Measurements from ENCODE around the gene AP3B1. TPM values are rescaled to one million over a fixed set of nuclear protein-coding genes. Genes with fewer than 3 reads are reported as not detected.

Gene AP3B1
- total RNA-seq, 1 donor from 2014 or later, result 40.9 TPM

GRCh38 chr5:78320401-78320800, 25.9 kb upstream of the AP3B1 start:
- H3K36me3 Mint-ChIP-seq (ENCODE audit: low read depth), result no peaks in the 10 kb centered on the region
- no peaks in the 10 kb centered on the region for H3K4me1 Mint-ChIP-seq (ENCODE audit: low read depth)
- H3K9me3 Mint-ChIP-seq, result no peaks in the 10 kb centered on the region
- no peak overlapping the region for H3K4me3 Mint-ChIP-seq
- H3K27ac Mint-ChIP-seq, result no peak overlapping the region
- H3K27me3 Mint-ChIP-seq (ENCODE audit: insufficient read depth), result peaks cover 10% of the 10 kb centered on the region
- no peak for DNase-seq (ENCODE audit: low spot score)
- intact Hi-C loops (cut with micrococcal nuclease), result no loop called here

GRCh38 chr5:78318337-78318736, 23.8 kb upstream of the AP3B1 start:
- H3K4me3 Mint-ChIP-seq, result no peak overlapping the region

GRCh38 chr5:78317515-78317914, 23.0 kb upstream of the AP3B1 start:
- DNase-seq (ENCODE audit: low spot score), result no peak
- intact Hi-C loops (cut with micrococcal nuclease), result no loop called here
- Mint-ChIP-seq H3K27me3 (ENCODE audit: insufficient read depth) (peaks cover 13% of the 10 kb centered on the region), H3K4me1 (ENCODE audit: low read depth) (no peaks in the 10 kb centered on the region), H3K27ac (no peak overlapping the region), H3K36me3 (ENCODE audit: low read depth) (no peaks in the 10 kb centered on the region), H3K4me3 (no peak overlapping the region), H3K9me3 (no peaks in the 10 kb centered on the region)

More at GRCh38 chr5:78318337-78318736, 23.8 kb upstream of the AP3B1 start:
- H3K36me3 Mint-ChIP-seq (ENCODE audit: low read depth), result no peaks in the 10 kb centered on the region
- intact Hi-C loops (cut with micrococcal nuclease), result no loop called here
- no peak for DNase-seq (ENCODE audit: low spot score)
- peaks cover 13% of the 10 kb centered on the region for H3K27me3 Mint-ChIP-seq (ENCODE audit: insufficient read depth)
- no peak overlapping the region for H3K27ac Mint-ChIP-seq
- no peaks in the 10 kb centered on the region for H3K9me3 Mint-ChIP-seq
- H3K4me1 Mint-ChIP-seq (ENCODE audit: low read depth), result no peaks in the 10 kb centered on the region

GRCh38 chr5:78308703-78309102, 14.2 kb upstream of the AP3B1 start:
- Mint-ChIP-seq H3K4me3 (no peak overlapping the region), H3K27me3 (ENCODE audit: insufficient read depth) (peaks cover 18% of the 10 kb centered on the region), H3K36me3 (ENCODE audit: low read depth) (no peaks in the 10 kb centered on the region), H3K9me3 (no peaks in the 10 kb centered on the region), H3K27ac (no peak overlapping the region), H3K4me1 (ENCODE audit: low read depth) (no peaks in the 10 kb centered on the region)
- intact Hi-C loops (cut with micrococcal nuclease), result no loop called here
- DNase-seq (ENCODE audit: low spot score), result no peak

- Mint-ChIP-seq H3K4me3 (no peak overlapping the region), H3K4me1 (ENCODE audit: low read depth) (peaks cover 10% of the 10 kb centered on the region), H3K9me3 (no peaks in the 10 kb centered on the region), H3K36me3 (ENCODE audit: low read depth) (no peaks in the 10 kb centered on the region), H3K27ac (no peak overlapping the region), H3K27me3 (ENCODE audit: insufficient read depth) (peaks cover 28% of the 10 kb centered on the region)
- intact Hi-C loops (cut with micrococcal nuclease), result loop anchor here (5.0 kb wide), 1 partner anchor 783 kb away; no protein-coding TSS in a partner anchor
- no peak for DNase-seq (ENCODE audit: low spot score)
These were observed 6.1 kb upstream of the AP3B1 start for GRCh38 chr5:78300464-78301045.

- DNase-seq (ENCODE audit: low spot score), result peak; percentile 16
- H3K36me3 Mint-ChIP-seq (ENCODE audit: low read depth), result peaks cover 13% of the 10 kb centered on the region
- H3K9me3 Mint-ChIP-seq, result no peaks in the 10 kb centered on the region
- intact Hi-C loops (cut with micrococcal nuclease), result loop anchor here (2.0 to 10.0 kb wide), 5 partner anchors 26 to 1430 kb away; partner anchors contain the start of genes AGGF1 and ARSB
- H3K4me3 Mint-ChIP-seq, result peak overlapping the region; percentile 90
- H3K27ac Mint-ChIP-seq, result peak overlapping the region; percentile 96
- peaks cover 21% of the 10 kb centered on the region for H3K27me3 Mint-ChIP-seq (ENCODE audit: insufficient read depth)
- peaks cover 44% of the 10 kb centered on the region for H3K4me1 Mint-ChIP-seq (ENCODE audit: low read depth)
These were observed 800 bp upstream of the AP3B1 start for GRCh38 chr5:78295035-78295961.

- peaks cover 55% of the 10 kb centered on the region for H3K4me1 Mint-ChIP-seq (ENCODE audit: low read depth)
- peaks cover 13% of the 10 kb centered on the region for H3K36me3 Mint-ChIP-seq (ENCODE audit: low read depth)
- intact Hi-C loops (cut with micrococcal nuclease), result loop anchor here (1.0 to 10.0 kb wide), 9 partner anchors 25 to 1429 kb away; partner anchors contain the start of genes AGGF1, ARSB, JMY and SCAMP1
- peaks cover 18% of the 10 kb centered on the region for H3K27me3 Mint-ChIP-seq (ENCODE audit: insufficient read depth)
- peak overlapping the region; percentile 90 for H3K4me3 Mint-ChIP-seq
- no peaks in the 10 kb centered on the region for H3K9me3 Mint-ChIP-seq
- peak overlapping the region; percentile 96 for H3K27ac Mint-ChIP-seq
- no peak for DNase-seq (ENCODE audit: low spot score)
These were observed 649 bp downstream of the AP3B1 start for GRCh38 chr5:78293851-78294247.

GRCh38 chr5:78291687-78292086, 2.8 kb downstream of the AP3B1 start:
- intact Hi-C loops (cut with micrococcal nuclease), result loop anchor here (5.0 to 10.0 kb wide), 4 partner anchors 693 to 1427 kb away; partner anchors contain the start of genes ARSB, JMY and WDR41
- Mint-ChIP-seq H3K36me3 (ENCODE audit: low read depth) (peaks cover 13% of the 10 kb centered on the region), H3K4me3 (peak overlapping the region; percentile 20), H3K4me1 (ENCODE audit: low read depth) (peaks cover 59% of the 10 kb centered on the region), H3K9me3 (no peaks in the 10 kb centered on the region), H3K27ac (no peak overlapping the region), H3K27me3 (ENCODE audit: insufficient read depth) (peaks cover 9% of the 10 kb centered on the region)
- no peak for DNase-seq (ENCODE audit: low spot score)

GRCh38 chr5:78289911-78290310, 4.6 kb downstream of the AP3B1 start:
- intact Hi-C loops (cut with micrococcal nuclease), result loop anchor here (5.0 to 10.0 kb wide), 4 partner anchors 695 to 1425 kb away; partner anchors contain the start of genes ARSB, JMY and WDR41
- Mint-ChIP-seq H3K9me3 (no peaks in the 10 kb centered on the region), H3K4me1 (ENCODE audit: low read depth) (peaks cover 64% of the 10 kb centered on the region), H3K36me3 (ENCODE audit: low read depth) (peaks cover 20% of the 10 kb centered on the region), H3K27ac (no peak overlapping the region), H3K4me3 (no peak overlapping the region), H3K27me3 (ENCODE audit: insufficient read depth) (peaks cover 3% of the 10 kb centered on the region)
- no peak for DNase-seq (ENCODE audit: low spot score)

- Mint-ChIP-seq H3K4me3 (no peak overlapping the region), H3K4me1 (ENCODE audit: low read depth) (peaks cover 59% of the 10 kb centered on the region), H3K36me3 (ENCODE audit: low read depth) (peaks cover 17% of the 10 kb centered on the region), H3K27me3 (ENCODE audit: insufficient read depth) (no peaks in the 10 kb centered on the region), H3K9me3 (no peaks in the 10 kb centered on the region), H3K27ac (no peak overlapping the region)
- intact Hi-C loops (cut with micrococcal nuclease), result no loop called here
- no peak for DNase-seq (ENCODE audit: low spot score)
These were observed 6.3 kb downstream of the AP3B1 start for GRCh38 chr5:78288246-78288645.

- Mint-ChIP-seq H3K4me3 (no peak overlapping the region), H3K27ac (no peak overlapping the region), H3K9me3 (no peaks in the 10 kb centered on the region), H3K36me3 (ENCODE audit: low read depth) (peaks cover 17% of the 10 kb centered on the region), H3K4me1 (ENCODE audit: low read depth) (peaks cover 63% of the 10 kb centered on the region), H3K27me3 (ENCODE audit: insufficient read depth) (no peaks in the 10 kb centered on the region)
- DNase-seq (ENCODE audit: low spot score), result no peak
- intact Hi-C loops (cut with micrococcal nuclease), result no loop called here
These were observed 6.7 kb downstream of the AP3B1 start for GRCh38 chr5:78287833-78288232.

- no peak overlapping the region for H3K27ac Mint-ChIP-seq
- H3K27me3 Mint-ChIP-seq (ENCODE audit: insufficient read depth), result no peaks in the 10 kb centered on the region
- H3K4me3 Mint-ChIP-seq, result no peak overlapping the region
- DNase-seq (ENCODE audit: low spot score), result no peak
- peaks cover 57% of the 10 kb centered on the region for H3K4me1 Mint-ChIP-seq (ENCODE audit: low read depth)
- H3K36me3 Mint-ChIP-seq (ENCODE audit: low read depth), result peaks cover 15% of the 10 kb centered on the region
- no peaks in the 10 kb centered on the region for H3K9me3 Mint-ChIP-seq
- intact Hi-C loops (cut with micrococcal nuclease), result no loop called here
These were observed 7.3 kb downstream of the AP3B1 start for GRCh38 chr5:78287169-78287568.

- no peak for DNase-seq (ENCODE audit: low spot score)
- intact Hi-C loops (cut with micrococcal nuclease), result no loop called here
- H3K4me1 Mint-ChIP-seq (ENCODE audit: low read depth), result peaks cover 48% of the 10 kb centered on the region
- H3K9me3 Mint-ChIP-seq, result no peaks in the 10 kb centered on the region
- H3K4me3 Mint-ChIP-seq, result no peak overlapping the region
- H3K36me3 Mint-ChIP-seq (ENCODE audit: low read depth), result peaks cover 10% of the 10 kb centered on the region
- no peaks in the 10 kb centered on the region for H3K27me3 Mint-ChIP-seq (ENCODE audit: insufficient read depth)
- H3K27ac Mint-ChIP-seq, result no peak overlapping the region
These were observed 8.2 kb downstream of the AP3B1 start for GRCh38 chr5:78286290-78286689.

Data from activated T-helper 1 cell treated with anti-CD3 and anti-CD28 coated beads, Interleukin-12 subunit alpha, Interleukin-12 subunit beta, Interleukin-2, Interleukin-4 antibody, amounts not matched to agents 30 ng/mL and 10 ng/mL and 1 ng/mL, durations not matched to agents 14 hours and 24 hours and 36 hours (primary cell).